SU-DHL-6 (cell line): ENCODE measurements around the gene CORO1C.

ENCODE experiments used
- CTCF ChIP-seq: fragments of 200-600 bp; sonication (generic); IDR thresholded peaks from one replicate; pipeline ENCODE4 v1.5.1; 2017; ENCODE audit warnings: antibody characterized with exemption, mild to moderate bottlenecking, low read length, moderate library complexity; ENCODE audit not compliant: insufficient read depth, poor library complexity, severe bottlenecking
- EZH2phosphoT487 ChIP-seq: fragments of 200-600 bp; sonication (generic), shearing (Covaris generic); conservative IDR thresholded peaks from 2 replicates; pipeline ENCODE4 v1.6.1; 2018; ENCODE audit warnings: mild to moderate bottlenecking, antibody characterized with exemption, low read length, moderate library complexity, mixed read lengths

GRCh38 chr12:108690191-108690518 lies 41.2 kb downstream of the CORO1C start:
- no peak for TF ChIP-seq CTCF
- TF ChIP-seq EZH2phosphoT487 = no peak
